Epithelial cell of alveolus of lung (primary cell): Measurements from ENCODE around the gene COL7A1. TPM values are rescaled to one million over a fixed set of nuclear protein-coding genes. Genes with fewer than 3 reads are reported as not detected.

Source experiments
- total RNA-seq: library from RNA; depleted of rRNA; stranded (reverse); fragments of >200 nt; gene quantifications from 2 replicates; pipeline ENCODE4 v1.2.1, GENCODE V29; 2015

COL7A1 gene
- total RNA-seq: 52.5 and 104 TPM in 2 replicates

DNA sequence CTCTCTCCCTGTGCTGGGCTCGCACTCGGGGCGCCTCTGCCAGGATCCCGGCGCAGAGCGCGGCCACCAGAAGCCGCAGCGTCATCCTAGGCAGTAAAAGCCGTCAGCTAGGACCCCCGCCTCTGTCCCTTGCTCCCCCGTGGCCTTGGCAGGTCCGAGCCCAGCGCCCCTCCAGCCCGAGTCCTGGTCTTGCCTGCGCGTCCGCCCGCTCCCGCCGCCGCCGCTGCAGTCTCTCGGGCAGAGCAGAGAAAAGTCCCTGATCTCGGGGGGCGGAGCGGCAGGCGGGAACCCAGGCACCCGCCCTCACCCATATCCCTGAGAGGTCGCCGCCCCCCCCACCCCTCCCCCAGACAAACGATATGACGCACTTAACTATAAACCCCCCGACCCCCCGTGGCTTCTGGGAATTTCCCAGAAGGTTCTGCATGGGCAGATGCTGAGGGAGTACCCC lies at the start of gene COL7A1:
TSS of gene COL7A1 (minus strand) at position 255 of the 451 bp plus-strand sequence. CDS start at position 85, 170 bp downstream.

DNA sequence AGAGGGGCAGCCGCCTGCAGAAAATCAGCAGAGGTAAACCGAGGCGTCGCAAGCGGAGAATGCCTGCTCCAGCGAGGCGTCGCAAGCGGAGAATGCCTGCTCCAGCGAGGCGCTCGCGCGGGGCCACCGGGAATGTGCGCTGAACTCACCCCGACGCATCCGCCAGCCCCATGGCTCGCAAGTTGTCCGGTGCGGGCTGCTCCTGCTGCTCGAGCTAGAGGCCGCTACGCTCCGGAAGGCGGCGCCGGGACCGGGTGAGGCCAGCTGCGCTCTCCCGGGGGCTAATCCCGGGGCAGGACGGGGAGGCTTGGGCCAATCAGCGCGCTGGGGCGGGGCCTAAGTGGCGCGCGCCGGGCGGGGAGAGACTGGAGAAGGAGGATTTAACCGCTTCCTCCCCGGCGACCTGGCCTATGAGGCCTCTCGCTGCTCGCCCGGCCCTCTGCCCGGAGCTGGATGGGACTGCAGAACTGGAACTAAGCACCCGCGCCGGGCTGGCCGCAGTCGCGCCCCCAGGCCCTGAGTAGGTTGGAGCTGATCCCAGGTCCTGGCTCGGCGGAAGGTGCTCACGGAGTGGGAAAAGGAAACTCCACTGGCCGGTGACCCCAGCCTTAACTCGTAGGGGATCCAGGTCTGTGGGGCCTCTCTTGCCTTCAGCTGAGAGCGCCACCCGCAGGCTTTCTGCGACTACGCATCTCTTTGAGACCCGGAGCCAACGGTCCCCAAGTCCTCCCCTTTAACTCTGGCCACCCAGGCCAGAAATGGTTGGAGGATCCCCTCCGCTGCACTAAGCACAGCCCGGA lies 40.3 kb upstream of the COL7A1 start, which contains the start of gene SLC26A6:
TSS of gene SLC26A6 (minus strand) at position 240 of the 800 bp plus-strand sequence. CDS start at position 172, 68 bp downstream.

DNA sequence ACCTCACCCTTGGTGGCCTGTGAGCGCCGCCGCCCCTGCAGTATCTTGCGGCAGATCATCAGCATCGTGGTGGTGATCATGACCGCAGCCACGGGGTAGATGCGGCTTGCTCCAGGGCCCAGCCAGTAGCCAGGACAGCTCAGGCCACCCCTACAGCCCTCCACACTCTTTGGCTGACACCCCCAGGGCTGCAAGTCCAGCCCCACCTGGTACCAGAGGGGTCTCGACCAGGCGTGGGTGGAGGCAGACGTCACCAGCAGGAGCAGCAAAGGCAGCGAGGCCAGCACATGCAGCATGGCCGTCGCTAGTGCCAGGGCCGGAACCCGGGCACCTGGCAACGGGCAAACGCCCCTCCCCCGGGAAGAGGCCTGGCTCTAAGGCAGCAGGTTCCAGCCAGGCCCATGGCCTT lies 26.3 kb upstream of the COL7A1 start, which contains the start of gene TMEM89:
TSS of gene TMEM89 (minus strand) at position 309 of the 409 bp plus-strand sequence. CDS start at position 296, 13 bp downstream.

DNA sequence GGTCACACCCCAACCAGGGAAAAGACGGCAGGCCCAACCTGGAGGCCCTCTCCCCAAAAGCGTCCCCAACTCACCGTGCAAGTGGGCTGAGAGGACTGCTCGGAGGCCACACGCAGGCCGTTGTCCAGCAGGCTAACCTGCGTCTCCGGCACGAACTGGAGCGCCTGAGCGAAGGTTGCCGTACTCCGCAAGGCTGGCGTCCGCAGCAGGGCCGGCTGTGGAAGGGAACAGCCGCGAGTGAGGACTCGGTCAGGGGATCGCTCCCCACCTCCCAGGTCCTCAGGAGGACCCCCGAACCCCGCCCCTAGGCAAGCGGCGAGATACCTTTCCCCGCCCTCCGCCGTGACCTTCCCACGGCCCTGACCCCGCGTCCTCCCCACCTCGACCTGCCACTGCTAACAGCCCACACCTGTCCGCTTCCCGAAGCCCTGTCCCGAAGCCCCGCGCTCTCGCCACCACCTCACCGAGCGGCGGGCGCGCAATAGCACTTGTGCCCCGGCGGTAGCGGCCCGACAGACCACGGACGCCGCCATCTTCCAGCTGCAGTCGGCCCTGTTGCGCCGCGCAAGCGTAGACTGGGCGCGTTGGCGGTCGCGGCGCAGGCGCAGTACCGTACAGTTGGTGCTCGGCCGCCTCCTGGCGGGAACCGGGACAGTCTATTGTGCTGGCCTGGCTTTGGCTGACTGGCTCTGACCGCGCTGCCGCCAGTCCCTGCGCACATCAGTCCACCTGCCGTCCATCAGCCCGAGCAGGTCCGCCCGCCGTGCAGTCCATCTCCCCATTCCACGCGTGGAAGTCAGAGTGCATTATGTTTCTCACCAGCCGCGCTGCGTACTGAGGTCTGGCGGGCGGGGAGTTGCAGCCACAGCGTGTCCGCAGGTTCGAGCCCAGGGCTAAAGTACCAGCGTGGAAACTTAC lies 14.2 kb upstream of the COL7A1 start, which contains the start of gene UQCRC1:
TSS of gene UQCRC1 (minus strand) at position 559 of the 918 bp plus-strand sequence. CDS start at position 533, 26 bp downstream.

DNA sequence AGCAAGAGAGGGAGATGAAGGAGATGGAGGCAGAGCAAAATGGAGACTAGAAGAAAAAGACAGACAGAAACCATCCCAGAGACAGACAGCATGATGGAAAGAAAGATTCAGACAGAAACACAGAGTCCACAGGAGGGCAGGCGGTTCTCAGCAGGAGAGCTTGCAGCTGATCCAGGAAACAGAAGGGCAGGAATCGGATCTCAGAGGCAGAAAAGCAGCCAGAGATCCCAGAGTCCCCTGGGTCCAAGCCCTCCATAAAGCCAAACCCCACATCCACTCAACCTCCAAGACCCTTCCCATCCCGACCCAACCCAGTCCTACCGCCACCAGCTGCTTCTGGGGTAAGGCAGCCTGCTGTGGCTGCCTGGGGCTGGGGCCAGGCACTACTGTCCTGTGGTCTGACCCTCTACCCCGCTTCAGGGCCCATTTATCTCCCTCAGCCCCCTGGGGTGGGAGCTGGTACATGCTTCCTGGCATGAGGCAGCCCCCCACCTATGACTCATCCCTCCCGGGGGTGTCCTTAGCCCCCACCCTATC lies 31.7 kb downstream of the COL7A1 start, which contains the start of gene UCN2:
TSS of gene UCN2 (minus strand) at position 400 of the 537 bp plus-strand sequence. CDS start 657 bp downstream, outside the sequence.

DNA sequence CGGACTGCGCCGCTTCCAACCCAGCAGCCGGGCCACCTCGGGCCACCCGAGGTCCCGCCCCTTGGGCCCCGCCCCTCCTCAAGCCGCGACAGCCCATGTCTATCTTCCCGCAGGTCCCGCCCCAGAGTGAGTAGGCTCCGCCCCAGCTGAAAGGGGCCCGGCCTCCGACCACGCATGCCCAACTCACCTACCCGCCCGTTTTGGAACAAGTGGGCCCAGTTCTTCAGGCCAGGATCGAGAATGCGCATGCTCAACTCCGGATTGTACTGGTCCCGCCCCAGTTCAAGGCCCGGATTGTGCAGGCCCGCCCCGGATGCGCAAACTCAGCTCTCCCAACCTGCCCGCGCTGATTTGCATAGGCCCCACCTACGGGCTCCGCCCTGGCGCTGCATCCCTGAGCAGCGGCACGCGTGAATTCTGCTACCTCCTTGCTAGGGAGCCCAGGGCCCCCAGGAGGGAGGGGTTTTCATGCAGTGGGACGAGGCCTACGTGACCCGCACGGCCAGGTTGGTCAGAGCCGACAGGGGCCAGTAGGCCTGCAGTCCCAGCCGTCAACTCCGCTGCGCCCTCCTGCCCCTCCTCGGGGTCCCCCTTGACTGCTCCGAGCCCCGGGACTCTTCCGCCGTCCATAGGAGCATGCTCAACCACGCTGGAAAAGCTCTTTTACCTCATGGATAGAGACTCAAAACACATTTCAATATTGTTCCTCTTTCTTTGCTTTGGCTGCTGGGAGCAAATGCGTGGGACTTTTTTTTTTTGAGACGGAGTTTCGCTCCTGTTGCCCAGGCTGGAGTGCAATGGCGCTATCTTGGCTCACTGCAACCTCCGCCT lies 38.1 kb downstream of the COL7A1 start, which contains the start of gene PFKFB4:
TSS of gene PFKFB4 (minus strand) at position 8 of the 831 bp plus-strand sequence. CDS start 26 bp downstream, outside the sequence.

Other genes starting within 250 kb of the COL7A1 start
- gene FBXW12, start 223.1 kb downstream of the COL7A1 start, total RNA-seq: not detected in 2 replicates
- 17.3 and 36.2 TPM in 2 replicates for gene PLXNB1, start 165.2 kb downstream of the COL7A1 start, total RNA-seq
- 18.7 and 23.2 TPM in 2 replicates for gene CCDC51, start 155.2 kb downstream of the COL7A1 start, total RNA-seq
- 309 and 375 TPM in 2 replicates for gene TMA7, start 155.1 kb downstream of the COL7A1 start, total RNA-seq
- 4.3 and 5.9 TPM in 2 replicates for gene ATRIP, start 148.6 kb downstream of the COL7A1 start, total RNA-seq
- 215 and 254 TPM in 2 replicates for gene SHISA5, start 91.2 kb downstream of the COL7A1 start, total RNA-seq
- gene PFKFB4, start 38.5 kb downstream of the COL7A1 start, total RNA-seq: 19.4 and 22.6 TPM in 2 replicates
- 3.1 and 3.7 TPM in 2 replicates for gene UCN2, start 31.5 kb downstream of the COL7A1 start, total RNA-seq
- 388 and 454 TPM in 2 replicates for gene UQCRC1, start 14.3 kb upstream of the COL7A1 start, total RNA-seq
- not detected in 2 replicates for gene TMEM89, start 26.4 kb upstream of the COL7A1 start, total RNA-seq
- 19.7 and 73.9 TPM in 2 replicates for gene SLC26A6, start 40.1 kb upstream of the COL7A1 start, total RNA-seq
- gene CELSR3, start 67.6 kb upstream of the COL7A1 start, total RNA-seq: 2.8 and 5.0 TPM in 2 replicates
- gene NCKIPSD, start 90.6 kb upstream of the COL7A1 start, total RNA-seq: 29.9 and 38.8 TPM in 2 replicates
- 44.0 and 69.0 TPM in 2 replicates for gene IP6K2, start 121.9 kb upstream of the COL7A1 start, total RNA-seq